ENCODE results near the gene PCSK2. TPM values are rescaled to one million over a fixed set of nuclear protein-coding genes. Genes with fewer than 3 reads are reported as not detected.

Gene PCSK2
- total and polyA plus RNA-seq, 2 donors (not counting 3 experiments of a cell fraction or from before 2014, with no cell fraction given) = not detected

GRCh38 chr20:17223553-17223952, 3.3 kb upstream of the PCSK2 start:
- DNase-seq (ENCODE audit: low read depth, low spot score) (no peak), FAIRE-seq (no peak)
- H3K27me3 ChIP-seq (ENCODE audit: control insufficient read depth in 2 of 2, insufficient read depth in 2 of 2, low read length in 2 of 2) = peaks cover 15 to 21% of the 10 kb centered on the region in 2 experiments
- no peak overlapping the region for H3K4me3 ChIP-seq (replicated peaks in 1 of 3; ENCODE audit: insufficient read depth in 1 of 3, low read depth in 1 of 3, low read length in 3 of 3)
- no peaks in the 10 kb centered on the region for H3K79me2 ChIP-seq (ENCODE audit: control insufficient read depth, insufficient read depth, low read length)
- H4K20me1 ChIP-seq (replicated peaks; ENCODE audit: control insufficient read depth, extremely low read depth, insufficient read depth, low read length) = no peaks in the 10 kb centered on the region
- no peak overlapping the region for H2AFZ ChIP-seq (ENCODE audit: low read depth, low read length)
- TF ChIP-seq MYC (IDR thresholded peaks at IDR 0.05; ENCODE audit: low read depth, low read length) = no peak
- TF ChIP-seq EZH2 (IDR thresholded peaks at IDR 0.05; ENCODE audit: borderline replicate concordance, low read depth, low read length, severe bottlenecking) = no peak
- no peak for TF ChIP-seq JUN (IDR thresholded peaks at IDR 0.05; ENCODE audit: borderline replicate concordance, insufficient read depth, insufficient read length, low read depth)
- no peak for TF ChIP-seq GATA2 (IDR thresholded peaks at IDR 0.05; ENCODE audit: insufficient read depth, insufficient read length, low read depth, low read length)
- TF ChIP-seq POLR2AphosphoS5 (IDR thresholded peaks at IDR 0.05; ENCODE audit: insufficient read depth, low read depth, low read length) = no peak
- TF ChIP-seq CTCF (IDR thresholded peaks at IDR 0.05; ENCODE audit: extremely low read depth in 1 of 2, insufficient read depth in 1 of 2, low read depth in 1 of 2, low read length in 2 of 2) = no peak
- TF ChIP-seq FOS (IDR thresholded peaks at IDR 0.05; ENCODE audit: borderline replicate concordance, insufficient read depth, low read length) = no peak
- no peak for TF ChIP-seq MAX (IDR thresholded peaks at IDR 0.05; ENCODE audit: insufficient read depth, insufficient read length)
- TF ChIP-seq POLR2A (IDR thresholded peaks at IDR 0.05; ENCODE audit: low read depth, low read length) = no peak
- H3K9ac ChIP-seq (replicated peaks; ENCODE audit: extremely low read depth, insufficient read depth, low read length) = no peak overlapping the region
- no TSS peak for BruUV-seq (replicated peaks)
- no peaks in the 10 kb centered on the region for H3K4me1 ChIP-seq (ENCODE audit: control insufficient read depth, extremely low read depth, insufficient read depth, low read length)
- no peak overlapping the region for H3K4me2 ChIP-seq (ENCODE audit: insufficient read depth, low read length)
- intact Hi-C loops (cut with micrococcal nuclease) = no loop called here
- H3K27ac ChIP-seq (ENCODE audit: insufficient read depth, low read depth, low read length) = no peak overlapping the region
- CTCF ChIA-PET = no interaction called here
- no peaks in the 10 kb centered on the region for H3K36me3 ChIP-seq (ENCODE audit: control insufficient read depth in 2 of 2, extremely low read depth in 1 of 2, insufficient read depth in 2 of 2, low read length in 2 of 2)
- no peaks in the 10 kb centered on the region for H3K9me1 ChIP-seq (replicated peaks; ENCODE audit: control insufficient read depth, extremely low read depth, insufficient read depth, low read length)
- dilution Hi-C loops (cut with MboI; ENCODE audit: extremely low pct_ligation_motif_present, low sequenced_read_pairs) = no loop called here
- POLR2A ChIA-PET = no interaction called here
- H3K9me3 ChIP-seq (replicated peaks; ENCODE audit: control insufficient read depth, insufficient read depth, low read length) = no peaks in the 10 kb centered on the region

Data from endothelial cell of umbilical vein (primary cell).